GM21529 (cell line): Measurements from ENCODE around the gene MKRN2OS.
"Not testable (repeated sequence)": the region's sequence is repeated elsewhere in the genome, so short reads cannot be mapped to it uniquely, and the experiment has no call there.

Experiments
- ATAC-seq: cut with Tn5 transposase; IDR thresholded peaks from one replicate; pipeline ENCODE4 v1.9.1; 2021; ENCODE audit not compliant: unreplicated experiment

Gene MKRN2OS

DNA sequence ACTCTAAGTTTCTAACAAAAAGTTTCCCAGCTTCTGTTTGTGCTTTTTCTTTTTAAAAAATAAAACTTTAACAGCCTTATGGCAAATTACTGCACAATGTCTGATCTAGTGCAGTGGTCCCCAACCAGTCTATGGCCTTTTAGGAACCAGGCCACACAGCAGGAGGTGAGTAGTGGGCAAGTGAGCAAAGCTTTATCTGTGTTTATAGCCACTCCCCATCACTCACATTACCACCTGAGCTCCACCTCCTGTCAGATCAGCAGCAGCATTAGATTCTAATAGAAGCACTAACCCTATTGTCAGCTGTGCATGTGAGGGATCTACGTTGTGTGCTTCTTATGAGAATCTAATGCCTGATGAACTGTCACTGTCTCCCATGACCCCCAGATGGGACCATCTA lies 17.2 kb upstream of the MKRN2OS start:
- no peak for ATAC-seq

- no peak for ATAC-seq
Observed at GRCh38 chr3:12561397-12561796, 16.1 kb upstream of the MKRN2OS start.

DNA sequence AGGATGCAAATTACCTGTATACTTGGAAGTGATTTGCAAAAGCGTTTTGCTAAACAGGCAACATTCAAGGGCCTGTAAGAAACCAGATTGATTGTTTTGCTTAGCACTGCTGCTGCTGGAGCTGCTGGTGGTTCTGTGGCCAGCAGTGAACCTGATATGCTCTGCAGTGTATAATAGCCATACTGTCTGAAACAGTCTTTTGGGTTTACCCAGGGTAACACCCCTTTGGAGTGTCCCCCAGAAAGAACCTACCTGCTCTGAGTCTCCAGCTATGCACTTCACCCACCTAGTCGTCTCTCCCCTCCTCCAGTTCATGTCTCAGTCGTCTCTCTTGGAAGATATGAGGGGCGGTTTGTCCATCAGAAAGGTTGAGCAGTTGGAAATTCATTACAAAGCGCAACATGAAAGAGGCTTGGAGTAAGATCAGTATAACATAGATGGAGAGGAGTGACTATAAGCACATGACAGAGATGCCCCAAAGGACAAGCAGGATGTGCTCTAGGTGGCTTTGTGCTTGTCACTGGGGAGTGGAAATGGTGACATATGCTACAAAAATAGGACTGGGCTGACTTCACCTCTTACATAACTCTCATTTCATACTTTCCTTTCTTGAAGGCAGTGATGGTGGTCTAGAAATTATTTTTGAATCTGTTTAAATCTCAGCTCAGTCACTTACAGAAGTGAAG lies 15.3 kb upstream of the MKRN2OS start:
- peak; percentile 54 for ATAC-seq

- no peak for ATAC-seq
Observed at GRCh38 chr3:12559520-12559919, 14.2 kb upstream of the MKRN2OS start.

DNA sequence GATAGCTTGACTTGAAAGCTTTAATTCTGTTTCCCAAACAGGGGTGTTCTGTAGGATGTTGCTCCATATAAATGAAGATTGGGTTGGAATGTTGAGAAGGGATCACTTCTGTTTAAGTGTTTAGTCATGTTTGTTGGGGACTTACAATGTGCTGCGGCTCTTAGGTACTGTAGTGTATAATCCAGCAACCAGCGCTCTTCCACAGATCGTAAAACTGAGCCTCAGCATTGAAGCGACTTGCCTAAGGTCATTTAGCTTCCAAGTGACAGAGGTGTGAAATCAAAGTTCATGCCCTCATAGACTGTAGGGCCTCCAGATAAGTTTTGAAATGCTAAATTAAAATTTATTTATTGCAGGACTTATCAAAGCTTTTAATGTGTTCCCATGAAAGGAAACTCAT lies 13.4 kb upstream of the MKRN2OS start:
- ATAC-seq, result no peak

- ATAC-seq, result no peak
Observed at GRCh38 chr3:12557473-12558100, 12.3 kb upstream of the MKRN2OS start.

- peak; percentile 67 for ATAC-seq
Observed at GRCh38 chr3:12556690-12557472, 11.6 kb upstream of the MKRN2OS start, which contains the start of gene MKRN2. Gene MKRN2, plus strand, starts transcription at chr3:12557087. Its CDS starts 64 bp downstream, at chr3:12557151.

DNA sequence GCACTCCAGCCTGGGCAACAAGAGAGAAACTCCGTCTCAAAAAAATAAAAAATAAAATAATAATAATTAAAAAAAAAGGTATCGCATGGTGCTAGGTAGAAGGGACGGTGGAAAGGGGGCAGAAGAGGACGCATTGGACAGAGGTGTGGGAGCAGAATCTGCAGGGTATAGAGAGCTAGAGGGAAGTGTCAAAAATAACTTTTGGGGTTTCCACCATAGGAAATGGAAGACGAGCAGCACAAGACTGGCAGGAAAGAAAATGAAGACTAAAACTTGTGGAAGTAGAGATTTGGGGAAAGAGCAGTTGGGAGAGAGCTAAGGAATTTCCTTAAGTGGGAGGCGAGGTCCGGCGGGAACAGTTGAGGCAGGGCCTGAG lies 11.0 kb upstream of the MKRN2OS start:
- no peak for ATAC-seq

DNA sequence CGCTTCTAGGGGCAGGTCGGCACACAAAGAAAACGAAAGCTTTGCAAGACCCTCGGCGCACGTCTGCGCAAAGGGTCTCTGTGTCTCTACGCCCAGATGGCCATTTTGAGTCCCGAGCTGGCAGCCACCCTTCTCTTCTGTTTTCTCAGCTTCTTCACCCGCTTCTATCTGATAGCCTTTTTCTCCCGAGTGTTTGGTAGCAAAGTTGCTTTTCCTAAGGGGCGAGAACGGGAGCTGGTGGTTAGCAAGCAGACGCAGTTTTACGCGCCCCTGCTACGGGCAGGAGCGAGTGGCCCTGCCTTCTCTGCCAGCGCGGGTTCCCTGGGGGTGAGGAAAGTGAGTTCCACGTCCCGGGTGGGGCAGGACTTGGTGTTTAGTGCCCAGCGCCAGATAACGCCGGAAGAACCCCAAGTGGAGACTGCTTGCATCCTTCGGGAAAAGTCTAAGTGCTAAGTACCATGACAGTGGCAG lies 8.7 kb upstream of the MKRN2OS start:
- ATAC-seq, result no peak

DNA sequence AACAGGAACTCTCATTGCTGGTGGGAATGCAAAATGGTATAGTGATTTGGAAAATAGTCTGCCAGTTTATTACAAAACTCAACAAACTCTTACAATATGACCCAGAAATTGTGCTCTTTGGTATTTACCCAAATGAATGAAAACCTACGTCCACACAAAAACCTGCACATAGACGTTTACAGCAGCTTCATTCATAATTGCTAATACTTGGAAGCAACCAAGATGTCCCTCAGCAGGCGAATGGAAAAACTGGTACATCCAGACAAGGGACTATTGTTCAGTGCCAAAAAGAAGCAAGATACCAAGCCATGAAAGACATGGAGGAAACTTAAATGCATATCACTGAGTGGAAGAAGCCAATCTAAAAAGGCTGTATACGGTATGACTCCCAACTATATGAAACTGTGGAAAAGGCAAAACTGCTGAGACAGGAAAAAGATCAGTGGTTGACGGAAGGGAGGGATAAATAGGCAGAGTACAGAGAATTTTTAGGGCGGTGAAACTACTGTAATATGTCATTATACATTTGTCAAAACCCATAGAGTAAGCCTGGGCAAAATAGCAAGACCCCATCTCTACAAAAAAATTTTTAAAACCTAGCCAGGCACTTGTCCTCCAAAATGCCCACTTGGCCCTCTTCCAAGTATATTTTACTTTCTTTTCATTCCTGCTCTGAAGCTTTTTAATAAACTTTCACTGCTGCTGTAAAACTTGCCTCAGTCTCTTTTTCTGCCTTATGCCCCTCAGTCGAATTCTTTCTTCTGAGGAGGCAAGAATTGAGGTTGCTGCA lies 4.9 kb upstream of the MKRN2OS start:
- ATAC-seq, result no peak

DNA sequence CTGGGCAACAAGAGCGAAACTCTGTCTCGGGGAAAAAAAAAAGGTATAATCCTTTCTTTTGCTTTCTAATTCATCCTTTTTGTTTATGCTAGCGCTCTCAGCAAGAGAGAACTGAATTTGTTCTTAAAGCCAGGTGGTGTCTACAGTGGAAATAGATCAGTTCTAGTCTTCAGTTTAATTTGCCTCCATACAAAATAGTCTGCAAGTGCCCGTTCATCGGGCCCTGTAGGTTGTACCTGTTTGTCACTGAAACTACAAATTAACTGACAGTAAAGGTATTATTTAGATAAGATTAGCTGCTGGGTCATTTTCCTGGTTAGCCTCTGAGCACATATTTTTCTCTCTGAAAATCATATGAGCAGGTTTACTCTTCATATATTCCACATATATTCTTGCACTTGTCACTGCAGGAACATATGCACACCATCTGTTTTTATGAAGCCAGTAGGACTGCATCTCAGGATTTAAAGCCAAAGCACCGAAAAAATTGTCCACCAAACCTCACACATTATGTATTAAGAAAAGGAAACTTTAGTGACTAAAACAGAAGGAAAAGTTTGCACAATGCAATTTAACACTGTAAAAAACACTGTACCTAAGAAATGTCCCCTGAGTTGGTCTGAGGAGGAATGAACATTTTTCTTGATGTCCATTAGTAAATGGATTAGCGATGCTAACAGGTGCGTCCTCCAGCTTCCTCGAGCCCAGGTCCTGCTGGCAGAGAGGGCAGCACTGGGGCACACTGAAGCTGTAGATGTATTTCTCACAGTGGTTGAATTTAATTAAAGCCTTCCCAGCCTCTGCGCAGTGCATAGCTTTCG lies 437 bp downstream of the MKRN2OS start:
- no peak for ATAC-seq

DNA sequence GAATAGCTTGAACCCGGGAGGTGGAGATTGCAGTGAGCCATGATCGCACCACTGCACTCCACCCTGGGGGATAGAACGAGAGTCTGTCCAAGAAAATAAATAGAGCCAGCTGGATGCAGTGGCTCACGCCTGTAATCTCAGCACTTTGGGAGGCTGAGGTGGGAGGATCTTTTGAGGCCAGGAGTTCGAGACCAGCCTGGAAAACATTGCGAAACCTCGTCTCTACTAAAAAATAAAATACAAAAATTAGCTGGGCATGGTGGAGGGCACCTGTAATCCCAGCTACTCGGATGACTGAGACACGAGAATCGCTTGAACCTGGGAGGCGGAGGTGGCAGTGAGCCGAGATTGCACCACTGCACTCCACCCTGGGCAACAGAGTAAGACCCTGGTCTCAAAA lies 1.8 kb downstream of the MKRN2OS start:
- not testable (repeated sequence) for ATAC-seq

DNA sequence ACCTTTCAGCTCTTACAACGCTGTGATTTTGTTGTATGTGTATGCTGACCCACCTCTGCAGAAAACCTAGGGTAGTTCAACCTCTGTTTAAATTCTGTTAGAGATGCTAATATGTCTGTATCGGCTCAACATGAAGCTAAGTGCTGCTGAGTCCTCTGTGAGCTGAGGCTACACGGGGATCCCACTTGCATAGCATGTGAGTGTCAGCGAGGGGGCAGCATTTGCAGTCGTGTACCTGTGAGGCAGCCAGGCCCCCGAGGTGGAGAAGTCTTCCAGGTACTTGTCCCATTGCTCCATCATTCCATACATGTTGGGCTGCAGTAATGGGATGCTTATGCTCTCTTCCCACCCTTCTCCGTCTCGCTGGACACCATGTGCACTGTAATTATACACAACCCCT lies 3.7 kb downstream of the MKRN2OS start:
- ATAC-seq, result peak; percentile 55

- ATAC-seq, result no peak
Observed at GRCh38 chr3:12536423-12536822, 8.9 kb downstream of the MKRN2OS start.

- ATAC-seq, result no peak
Observed at GRCh38 chr3:12532182-12532581, 13.1 kb downstream of the MKRN2OS start.

DNA sequence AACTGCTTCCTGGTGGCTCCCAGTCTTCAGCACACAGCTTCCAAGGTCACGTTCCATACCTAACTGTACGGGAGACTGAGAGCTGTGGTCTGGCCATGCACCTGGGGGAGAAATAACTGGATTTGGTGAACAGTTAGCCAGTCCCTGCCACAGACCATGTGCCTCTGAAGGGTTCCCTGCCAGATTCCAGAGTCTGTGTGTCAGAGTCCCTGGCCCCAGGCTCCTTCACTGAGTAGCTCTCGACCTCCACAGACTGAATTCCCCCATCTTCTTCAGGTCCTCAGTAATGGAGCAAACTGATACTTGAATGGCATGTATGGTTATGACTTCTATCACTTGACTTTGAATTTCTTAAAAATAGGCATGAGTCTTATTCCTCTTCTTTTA lies 17.5 kb downstream of the MKRN2OS start:
- no peak for ATAC-seq

DNA sequence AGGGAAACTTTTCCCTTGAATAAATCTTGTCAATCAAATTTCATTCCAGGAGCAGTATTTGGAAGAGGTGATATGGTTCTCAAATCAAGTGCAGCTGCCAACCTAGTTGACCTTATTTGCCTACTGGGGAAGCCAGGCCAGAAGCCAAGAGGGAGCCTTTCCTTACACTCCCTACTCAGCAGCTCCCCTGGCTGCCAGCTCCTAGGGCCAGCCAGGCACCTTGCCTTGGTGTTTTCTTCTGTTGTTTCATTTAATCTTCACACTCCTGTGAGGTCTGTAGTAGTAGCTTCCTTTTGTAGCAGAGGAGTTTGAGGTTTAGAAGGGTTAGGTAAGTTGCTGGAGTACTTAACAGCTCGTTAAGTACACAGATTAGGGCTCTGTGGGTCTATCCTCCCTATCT lies 22.6 kb downstream of the MKRN2OS start:
- no peak for ATAC-seq

DNA sequence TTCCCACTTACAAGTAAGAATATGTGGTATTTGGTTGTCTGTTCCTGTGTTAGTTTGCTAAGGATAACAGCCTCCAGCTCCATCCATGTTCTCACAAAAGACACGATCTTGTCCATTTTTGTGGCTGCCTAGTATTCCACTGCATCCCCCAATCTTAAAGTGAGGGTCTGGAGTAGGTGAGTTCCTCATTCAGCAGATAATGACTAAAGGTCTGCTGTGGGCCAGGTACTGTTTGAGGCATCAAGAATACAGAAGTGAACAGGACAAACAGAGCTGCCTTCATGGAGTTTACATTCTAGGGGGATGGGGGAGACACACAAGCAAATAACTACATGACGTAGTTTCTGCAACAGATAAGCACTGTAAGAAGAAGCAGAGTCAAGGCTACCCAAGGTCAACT lies 24.3 kb downstream of the MKRN2OS start:
- no peak for ATAC-seq

DNA sequence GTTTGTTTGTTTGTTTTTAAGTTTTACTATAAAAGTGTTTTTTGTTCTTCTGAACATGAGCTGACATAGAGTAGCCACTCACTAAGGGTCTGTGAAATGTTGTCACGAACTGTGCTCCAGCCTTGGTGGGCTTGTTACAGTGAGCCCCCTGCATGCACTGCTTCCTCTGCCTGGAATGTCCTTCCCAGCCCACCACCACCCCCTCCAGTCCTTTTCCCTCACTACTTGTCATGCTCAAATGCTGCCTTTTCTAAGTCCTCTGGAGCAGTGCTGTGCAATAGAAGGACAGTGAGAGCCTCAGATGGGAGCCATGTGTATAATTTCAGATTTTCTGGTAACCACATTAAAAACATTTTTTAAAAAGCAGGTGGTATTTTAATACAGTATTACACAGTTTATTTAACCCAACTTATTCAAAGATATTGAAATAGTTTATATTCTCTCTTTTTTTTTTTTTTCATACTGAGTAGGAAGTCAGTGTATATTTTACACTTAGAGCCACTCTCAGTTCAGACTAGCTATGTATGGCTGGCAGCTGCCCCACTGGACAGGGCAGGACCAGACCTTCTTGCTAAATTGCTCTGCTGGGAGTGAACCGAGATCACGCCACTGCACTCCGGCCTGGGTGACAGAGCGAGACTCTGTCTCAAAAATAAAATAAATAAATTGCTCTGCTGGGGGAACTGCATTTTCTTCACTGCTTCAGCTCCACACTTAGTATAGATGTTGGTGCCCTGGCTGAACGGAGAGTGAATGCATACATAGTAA lies 26.9 kb downstream of the MKRN2OS start:
- ATAC-seq, result no peak

DNA sequence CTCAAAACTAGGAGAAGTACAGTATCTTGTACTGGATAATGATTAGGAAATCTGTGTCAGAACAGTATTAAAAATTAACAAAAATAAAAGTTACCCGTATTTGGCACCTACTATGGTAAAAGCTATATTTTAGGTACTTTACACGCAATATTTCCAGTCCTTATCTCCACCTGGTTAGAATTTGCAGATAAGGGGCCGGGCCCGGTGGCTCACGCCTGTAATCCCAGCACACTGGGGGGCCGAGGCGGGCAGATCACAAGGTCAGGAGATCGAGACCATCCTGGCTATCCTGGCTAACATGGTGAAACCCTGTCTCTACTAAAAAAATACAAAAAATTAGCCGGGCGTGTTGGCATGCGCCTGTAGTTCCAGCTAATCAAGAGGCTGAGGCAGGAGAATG lies 28.4 kb downstream of the MKRN2OS start:
- no peak for ATAC-seq
